HL-60 (cell line): Measurements from ENCODE around the gene PARP16.

Experiments used
- POLR2AphosphoS5 ChIP-seq: IDR thresholded peaks from 2 replicates; pipeline ENCODE4 v1.6.1; 2012; ENCODE audit warnings: low read depth
- SPI1 ChIP-seq: IDR thresholded peaks from 2 replicates; pipeline ENCODE4 v1.6.1; 2012; ENCODE audit warnings: low read depth, mild to moderate bottlenecking, borderline replicate concordance
- TF ChIP-seq, protein P1 (sequence below): IDR thresholded peaks from one replicate; pipeline ENCODE4 v1.5.1; 2011; ENCODE audit warnings: low read length, control low read depth, inconsistent platforms; ENCODE audit not compliant: insufficient read depth

- TF ChIP-seq, protein P1, sequence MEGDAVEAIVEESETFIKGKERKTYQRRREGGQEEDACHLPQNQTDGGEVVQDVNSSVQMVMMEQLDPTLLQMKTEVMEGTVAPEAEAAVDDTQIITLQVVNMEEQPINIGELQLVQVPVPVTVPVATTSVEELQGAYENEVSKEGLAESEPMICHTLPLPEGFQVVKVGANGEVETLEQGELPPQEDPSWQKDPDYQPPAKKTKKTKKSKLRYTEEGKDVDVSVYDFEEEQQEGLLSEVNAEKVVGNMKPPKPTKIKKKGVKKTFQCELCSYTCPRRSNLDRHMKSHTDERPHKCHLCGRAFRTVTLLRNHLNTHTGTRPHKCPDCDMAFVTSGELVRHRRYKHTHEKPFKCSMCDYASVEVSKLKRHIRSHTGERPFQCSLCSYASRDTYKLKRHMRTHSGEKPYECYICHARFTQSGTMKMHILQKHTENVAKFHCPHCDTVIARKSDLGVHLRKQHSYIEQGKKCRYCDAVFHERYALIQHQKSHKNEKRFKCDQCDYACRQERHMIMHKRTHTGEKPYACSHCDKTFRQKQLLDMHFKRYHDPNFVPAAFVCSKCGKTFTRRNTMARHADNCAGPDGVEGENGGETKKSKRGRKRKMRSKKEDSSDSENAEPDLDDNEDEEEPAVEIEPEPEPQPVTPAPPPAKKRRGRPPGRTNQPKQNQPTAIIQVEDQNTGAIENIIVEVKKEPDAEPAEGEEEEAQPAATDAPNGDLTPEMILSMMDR = no peak
- TF ChIP-seq POLR2AphosphoS5 = no peak
- TF ChIP-seq SPI1 = no peak
These were observed 21.7 kb downstream of the PARP16 start for GRCh38 chr15:65264863-65265430.
